HG02970 (cell line): ENCODE data around the gene VTI1B.
"Not testable (repeated sequence)": the region's sequence is repeated elsewhere in the genome, so short reads cannot be mapped to it uniquely, and the experiment has no call there.

Experiments used
- ATAC-seq: cut with Tn5 transposase; IDR thresholded peaks from one replicate; pipeline ENCODE4 v1.9.1; 2021; ENCODE audit warnings: mild to moderate bottlenecking, moderate library complexity, moderate number of reproducible peaks; ENCODE audit not compliant: unreplicated experiment, low FRiP score

The VTI1B gene, protein sequence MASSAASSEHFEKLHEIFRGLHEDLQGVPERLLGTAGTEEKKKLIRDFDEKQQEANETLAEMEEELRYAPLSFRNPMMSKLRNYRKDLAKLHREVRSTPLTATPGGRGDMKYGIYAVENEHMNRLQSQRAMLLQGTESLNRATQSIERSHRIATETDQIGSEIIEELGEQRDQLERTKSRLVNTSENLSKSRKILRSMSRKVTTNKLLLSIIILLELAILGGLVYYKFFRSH

GRCh38 chr14:67674480-67675218 is at the start of gene VTI1B:
Gene VTI1B, minus strand, starts transcription at chr14:67674632. Its CDS starts 143 bp downstream, at chr14:67674489.
- peak; percentile 71 for ATAC-seq

DNA sequence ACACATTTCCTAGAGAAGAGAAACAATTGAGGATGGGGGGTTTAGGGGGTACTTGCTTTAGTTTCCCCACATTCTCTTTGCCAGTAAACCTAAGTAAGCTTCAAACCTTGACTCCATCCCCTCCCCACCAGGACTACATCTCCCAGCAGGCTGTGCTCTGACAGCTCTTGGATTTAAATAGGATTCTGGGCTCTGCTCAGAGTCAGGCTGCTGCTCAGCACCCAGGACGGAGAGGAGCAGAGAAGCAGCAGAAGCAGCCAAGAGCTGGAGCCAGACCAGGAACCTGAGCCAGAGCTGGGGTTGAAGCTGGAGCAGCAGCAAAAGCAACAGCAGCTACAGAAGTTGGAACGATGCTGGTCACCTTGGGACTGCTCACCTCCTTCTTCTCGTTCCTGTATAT is 47.9 kb upstream of the VTI1B start:
- no peak for ATAC-seq

DNA sequence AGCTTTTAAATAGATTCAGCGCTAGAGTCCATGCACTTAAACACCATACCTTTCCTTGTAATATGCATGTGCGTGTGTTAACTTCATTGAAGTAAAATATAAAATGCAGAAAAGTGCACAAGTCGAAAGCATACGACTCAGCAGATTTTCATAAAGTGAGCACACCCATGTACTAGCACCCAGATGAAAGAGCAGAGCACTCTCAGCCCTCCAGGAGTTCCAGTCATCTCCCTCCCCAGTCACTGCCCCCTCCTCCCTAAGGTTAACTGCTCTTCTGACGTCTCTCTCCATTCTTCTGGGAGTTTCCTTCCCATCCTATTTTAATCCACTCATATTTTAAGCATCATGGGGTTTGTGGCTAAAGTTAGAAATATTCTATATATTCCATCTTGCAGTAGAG is 47.4 kb upstream of the VTI1B start:
- no peak for ATAC-seq

GRCh38 chr14:67719866-67720265 is 45.4 kb upstream of the VTI1B start:
- no peak for ATAC-seq

- ATAC-seq, result not testable (repeated sequence)
Measured at GRCh38 chr14:67719385-67719784, 45.0 kb upstream of the VTI1B start.

DNA sequence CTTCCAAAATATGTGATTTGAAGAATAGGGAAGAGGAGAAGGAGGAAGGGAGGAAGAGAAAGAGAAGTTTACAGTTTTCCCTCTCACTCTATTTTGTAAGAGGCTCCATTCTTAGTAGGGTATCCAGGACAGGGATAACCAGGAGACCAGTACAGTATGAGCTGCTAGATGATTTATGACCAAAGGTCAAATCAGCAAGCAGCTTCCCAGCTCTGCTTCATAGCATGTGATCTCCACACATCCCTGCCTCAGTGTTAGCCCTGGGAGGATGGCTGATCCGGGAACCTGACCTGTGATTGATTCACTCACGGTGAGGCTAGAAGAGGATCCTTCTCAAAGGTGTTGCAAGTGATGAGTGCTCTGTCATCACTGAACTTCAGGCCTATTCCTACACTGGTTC is 43.8 kb upstream of the VTI1B start:
- no peak for ATAC-seq

- no peak for ATAC-seq
Measured at GRCh38 chr14:67717048-67717447, 42.6 kb upstream of the VTI1B start.

GRCh38 chr14:67710209-67710608 is 35.8 kb upstream of the VTI1B start:
- ATAC-seq, result no peak

DNA sequence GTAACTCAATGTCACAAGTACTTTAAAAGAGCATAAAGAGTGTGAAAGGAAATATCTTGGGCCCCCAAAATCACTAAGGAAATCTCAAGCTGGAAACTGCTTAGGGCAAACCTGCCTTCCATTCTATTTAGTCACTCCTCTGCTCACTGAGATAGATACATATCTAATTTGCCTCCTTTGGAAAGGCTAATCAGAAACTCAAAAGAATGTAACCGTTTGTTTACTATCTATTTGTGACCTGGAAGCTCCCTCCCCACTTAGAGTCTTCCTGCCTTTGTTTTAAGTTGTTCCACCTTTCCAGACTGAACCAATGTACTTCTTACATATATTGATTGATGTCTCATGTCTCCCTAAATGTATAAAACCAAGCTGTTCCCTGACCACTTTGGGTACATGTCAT is 35.4 kb upstream of the VTI1B start:
- ATAC-seq, result not testable (repeated sequence)

DNA sequence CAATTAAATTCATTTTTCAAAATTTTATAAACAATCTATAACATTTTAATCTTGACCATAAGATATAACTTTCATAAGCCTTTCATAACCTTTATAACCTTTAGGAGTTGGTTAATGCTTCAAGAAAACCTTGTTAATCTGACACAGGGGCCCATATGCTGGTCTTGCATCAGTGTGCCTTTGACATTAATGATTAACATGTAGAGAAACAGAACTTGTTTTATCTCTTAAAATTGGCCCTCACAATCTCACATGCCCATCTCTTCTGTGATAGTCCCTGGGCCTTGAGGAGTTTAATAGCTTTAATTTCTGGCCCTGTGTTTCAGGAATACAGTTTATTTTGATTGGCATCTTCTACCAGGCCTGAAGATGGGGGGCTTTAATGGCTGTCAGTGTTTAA is 34.9 kb upstream of the VTI1B start:
- ATAC-seq, result not testable (repeated sequence)

- ATAC-seq, result no peak
Measured at GRCh38 chr14:67705211-67705610, 30.8 kb upstream of the VTI1B start.

- ATAC-seq, result no peak
Measured at GRCh38 chr14:67704484-67705089, 30.2 kb upstream of the VTI1B start.

DNA sequence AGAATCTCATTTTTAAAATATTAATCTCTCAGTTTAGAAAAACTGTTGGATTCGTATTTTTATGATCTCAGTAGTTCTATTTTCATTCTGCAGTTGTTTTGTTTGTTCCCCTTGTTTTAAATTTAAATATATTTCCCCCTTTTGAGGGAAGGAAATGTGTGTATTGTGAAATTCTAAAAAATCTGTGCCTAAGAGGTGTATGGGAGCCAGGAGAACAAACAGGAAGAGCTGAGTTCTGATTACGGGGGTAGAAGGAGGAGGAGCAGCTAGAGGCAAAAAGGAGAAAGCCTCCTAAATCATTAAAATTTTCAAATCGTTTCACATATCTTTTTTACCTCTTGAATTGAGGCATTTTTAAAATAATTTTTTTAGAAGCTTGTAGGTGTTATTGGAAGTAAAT is 29.6 kb upstream of the VTI1B start:
- no peak for ATAC-seq

DNA sequence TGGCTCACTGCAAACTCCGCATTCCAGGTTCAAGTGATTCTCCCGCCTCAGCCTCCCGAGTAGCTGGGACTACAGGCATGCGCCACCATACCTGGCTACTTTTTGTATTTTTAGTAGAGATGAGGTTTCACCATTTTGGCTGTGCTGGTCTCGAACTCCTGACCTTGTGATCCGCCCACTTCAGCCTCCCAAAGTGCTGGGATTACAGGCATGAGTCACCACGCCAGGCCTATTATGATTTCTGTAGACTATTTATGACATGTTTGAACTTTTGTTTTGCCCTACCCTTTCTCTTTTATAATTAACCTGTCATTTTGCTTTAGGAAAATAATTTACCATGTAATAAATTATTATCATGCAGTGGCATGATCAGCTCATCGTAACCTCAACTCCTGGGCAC is 27.1 kb upstream of the VTI1B start, which contains the start of gene RDH12:
RDH12 (plus strand) TSS at position 395 of the 400 bp plus-strand sequence. CDS start 20,757 bp downstream, outside the sequence.
- ATAC-seq, result not testable (repeated sequence)

GRCh38 chr14:67698179-67698578 is 23.7 kb upstream of the VTI1B start:
- ATAC-seq, result no peak

- ATAC-seq, result no peak
Measured at GRCh38 chr14:67697006-67697405, 22.6 kb upstream of the VTI1B start.

- peak; percentile 73 for ATAC-seq
Measured at GRCh38 chr14:67695394-67695949, 21.0 kb upstream of the VTI1B start, which contains the start of gene RDH11. Gene RDH11, minus strand, starts transcription at chr14:67695764. Its CDS starts 61 bp downstream, at chr14:67695703.

DNA sequence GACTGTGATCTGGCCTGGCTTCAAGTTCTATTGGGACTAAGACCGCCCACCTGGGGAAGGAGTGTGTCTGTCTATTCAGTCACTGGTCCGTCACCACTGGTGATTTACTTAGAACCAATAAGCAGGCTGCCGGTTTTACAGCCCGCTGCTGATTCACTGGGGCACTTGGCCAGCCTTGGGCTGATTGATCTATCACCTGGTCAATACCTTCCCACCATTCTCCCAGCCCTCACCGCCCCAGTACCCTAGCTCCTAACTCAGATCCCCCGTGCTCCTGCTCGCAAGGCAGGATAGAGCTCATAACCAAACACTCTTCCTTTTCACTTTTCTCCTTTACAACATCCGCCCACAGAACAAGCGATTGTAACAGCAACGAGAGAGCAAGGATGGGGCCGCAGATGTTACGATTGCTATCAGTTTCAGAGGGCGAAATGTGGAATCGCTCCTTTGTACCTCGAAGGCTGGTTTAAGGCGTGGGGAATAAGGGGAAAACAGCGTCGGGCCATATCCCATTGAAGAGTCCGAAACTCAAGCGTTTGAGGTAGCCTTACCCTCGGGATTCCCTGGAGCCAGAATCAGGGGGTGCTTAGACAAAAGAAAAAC is 20.5 kb upstream of the VTI1B start:
- ATAC-seq, result peak; percentile 60

DNA sequence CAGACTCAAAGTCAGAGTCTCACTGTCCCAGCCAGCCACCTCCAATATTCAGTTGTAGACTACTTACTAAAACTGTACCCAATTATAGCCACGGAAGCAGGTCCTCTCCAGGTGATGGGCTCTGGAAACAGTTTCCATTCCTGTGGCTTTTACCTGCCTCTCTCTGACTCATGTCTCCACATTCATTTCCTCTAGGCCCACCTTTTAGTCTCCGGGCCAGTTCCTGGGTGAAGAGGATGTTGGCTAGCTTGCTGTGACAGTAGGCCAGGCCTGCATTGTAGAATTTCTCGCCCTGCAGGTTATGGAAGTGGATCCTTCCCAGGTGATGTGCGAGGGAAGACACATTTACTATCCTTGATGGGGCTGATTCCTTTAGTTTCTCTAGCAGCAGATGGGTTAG is 15.6 kb upstream of the VTI1B start:
- ATAC-seq, result no peak

DNA sequence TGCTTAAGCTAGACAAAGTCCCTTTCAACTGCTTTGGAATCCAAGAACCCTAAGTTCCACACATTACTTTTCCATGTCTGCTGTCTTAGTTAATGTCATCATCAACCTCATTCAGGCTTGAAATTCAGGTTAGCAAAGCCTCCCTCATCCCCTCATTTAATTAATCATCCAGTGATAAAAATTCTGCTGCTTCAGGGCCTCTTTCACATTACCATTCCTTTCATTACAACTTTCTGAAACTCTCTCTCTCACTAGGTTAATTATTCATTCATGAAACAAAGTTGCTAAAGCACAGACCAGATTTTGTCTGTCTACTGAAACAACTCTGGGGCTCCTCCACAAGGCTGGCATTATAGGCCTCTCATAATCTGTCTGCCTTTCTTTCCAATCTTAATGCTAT is 9.4 kb upstream of the VTI1B start:
- ATAC-seq, result no peak

GRCh38 chr14:67680941-67681340 is 6.5 kb upstream of the VTI1B start:
- no peak for ATAC-seq
